ENCODE data around the gene PFKFB3. TPM values are rescaled to one million over a fixed set of nuclear protein-coding genes. Genes with fewer than 3 reads are reported as not detected.

Gene PFKFB3
- total and polyA plus RNA-seq, 4 donors: 24.9 to 54.8 (median 39.3) TPM

DNA sequence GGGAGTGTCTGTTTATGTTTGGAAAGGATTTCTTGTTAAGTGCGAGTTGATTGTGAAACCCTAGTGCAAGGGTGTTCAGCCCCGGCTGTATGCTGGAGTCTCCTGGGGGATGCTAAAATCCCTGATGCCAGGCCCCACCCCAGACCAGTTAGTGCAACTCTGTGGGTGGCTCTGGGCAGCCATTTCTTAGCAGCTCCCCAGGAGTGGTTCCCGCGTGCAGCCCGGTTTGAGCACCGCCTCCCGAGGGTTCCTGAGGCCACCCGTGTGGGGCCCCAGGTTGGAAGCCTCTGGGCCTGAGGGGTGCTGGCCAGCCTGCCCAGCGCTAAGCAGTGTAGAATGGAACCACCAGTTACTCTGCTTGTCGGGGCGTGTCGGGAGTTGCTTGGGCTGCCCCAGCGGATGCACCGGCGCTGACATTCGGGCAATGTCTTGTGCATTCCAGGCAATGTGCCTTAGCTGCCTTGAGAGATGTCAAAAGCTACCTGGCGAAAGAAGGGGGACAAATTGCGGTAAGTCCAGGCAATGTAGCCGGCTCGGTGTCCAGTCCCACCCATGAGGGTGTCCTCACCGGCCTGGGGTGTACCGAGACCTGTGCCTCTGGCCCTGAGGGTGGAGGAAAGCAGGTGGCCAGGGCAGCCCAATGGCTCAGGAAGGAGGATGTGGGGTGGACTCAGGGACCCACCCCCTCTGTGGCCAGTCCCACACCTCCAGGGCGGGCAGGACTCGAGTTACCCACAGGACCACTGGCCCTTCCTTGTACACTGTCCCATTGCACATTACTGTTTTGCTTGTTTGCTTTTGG is 13.2 kb downstream of the PFKFB3 start:
- 95% methylated on average over 22 of the region's 24 CpGs for WGBS (ENCODE audit: insufficient coverage)
- H3K4me3 ChIP-seq (ENCODE audit: low read depth, low read length): no peak overlapping the region
- H3K36me3 ChIP-seq (ENCODE audit: control insufficient read depth, insufficient read depth, low read length): peaks cover 73% of the 10 kb centered on the region
- peaks cover 22% of the 10 kb centered on the region for H3K4me1 ChIP-seq (ENCODE audit: control insufficient read depth, insufficient read depth, low read length)
- no peak for DNase-seq (ENCODE audit: low read depth in 4 of 6, low spot score in 6 of 6)
- no peaks in the 10 kb centered on the region for H3K27me3 ChIP-seq (ENCODE audit: control insufficient read depth, insufficient read depth, low read length)
- no peak overlapping the region for H3K27ac ChIP-seq (ENCODE audit: low read depth, low read length)
- no peaks in the 10 kb centered on the region for H3K9me3 ChIP-seq (ENCODE audit: control insufficient read depth, insufficient read depth, low read length)

- 96% methylated on average over 14 of the region's 20 CpGs for WGBS (ENCODE audit: insufficient coverage)
- Histone ChIP-seq H3K4me1 (ENCODE audit: control insufficient read depth, insufficient read depth, low read length) (peaks cover 11% of the 10 kb centered on the region), H3K27me3 (ENCODE audit: control insufficient read depth, insufficient read depth, low read length) (no peaks in the 10 kb centered on the region), H3K4me3 (ENCODE audit: low read depth, low read length) (no peak overlapping the region), H3K9me3 (ENCODE audit: control insufficient read depth, insufficient read depth, low read length) (no peaks in the 10 kb centered on the region), H3K36me3 (ENCODE audit: control insufficient read depth, insufficient read depth, low read length) (peaks cover 82% of the 10 kb centered on the region), H3K27ac (ENCODE audit: low read depth, low read length) (no peak overlapping the region)
- no peak for DNase-seq (ENCODE audit: low read depth in 4 of 6, low spot score in 6 of 6)
Measured at GRCh38 chr10:6216916-6217315, 14.2 kb downstream of the PFKFB3 start.

DNA sequence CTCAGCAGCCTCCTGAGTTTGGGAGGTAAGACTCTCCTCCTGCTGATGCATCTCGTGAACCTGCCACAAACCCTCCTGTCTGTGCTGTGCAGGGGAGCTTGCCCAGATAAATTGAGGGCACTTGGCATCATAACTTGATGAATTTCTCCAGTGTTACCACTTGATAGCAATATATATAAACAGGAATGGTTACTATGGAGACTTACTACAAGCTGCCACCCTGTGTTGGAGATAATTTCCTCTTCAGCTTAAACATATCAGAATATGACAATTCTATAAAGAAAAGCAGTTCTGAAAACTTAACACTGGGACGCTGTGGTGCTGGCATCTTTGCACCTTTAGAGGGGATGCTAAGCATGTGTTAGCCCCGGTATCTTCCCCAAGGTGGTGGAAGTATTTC is 14.9 kb downstream of the PFKFB3 start:
- H3K4me1 ChIP-seq (ENCODE audit: control insufficient read depth, insufficient read depth, low read length): peaks cover 4% of the 10 kb centered on the region
- peaks cover 84% of the 10 kb centered on the region for H3K36me3 ChIP-seq (ENCODE audit: control insufficient read depth, insufficient read depth, low read length)
- H3K4me3 ChIP-seq (ENCODE audit: low read depth, low read length): no peak overlapping the region
- H3K27me3 ChIP-seq (ENCODE audit: control insufficient read depth, insufficient read depth, low read length): no peaks in the 10 kb centered on the region
- H3K9me3 ChIP-seq (ENCODE audit: control insufficient read depth, insufficient read depth, low read length): no peaks in the 10 kb centered on the region
- WGBS (ENCODE audit: insufficient coverage): 86% methylated on average over 2 of the region's 3 CpGs
- no peak for DNase-seq (ENCODE audit: low read depth in 4 of 6, low spot score in 6 of 6)
- no peak overlapping the region for H3K27ac ChIP-seq (ENCODE audit: low read depth, low read length)

GRCh38 chr10:6218692-6219493 is 16.2 kb downstream of the PFKFB3 start:
- no peak overlapping the region for H3K4me3 ChIP-seq (ENCODE audit: low read depth, low read length)
- no peak for DNase-seq (ENCODE audit: low read depth in 4 of 6, low spot score in 6 of 6)
- no peaks in the 10 kb centered on the region for H3K4me1 ChIP-seq (ENCODE audit: control insufficient read depth, insufficient read depth, low read length)
- no peaks in the 10 kb centered on the region for H3K9me3 ChIP-seq (ENCODE audit: control insufficient read depth, insufficient read depth, low read length)
- no peak overlapping the region for H3K27ac ChIP-seq (ENCODE audit: low read depth, low read length)
- peaks cover 90% of the 10 kb centered on the region for H3K36me3 ChIP-seq (ENCODE audit: control insufficient read depth, insufficient read depth, low read length)
- WGBS (ENCODE audit: insufficient coverage): 78% methylated on average over 20 of the region's 24 CpGs
- H3K27me3 ChIP-seq (ENCODE audit: control insufficient read depth, insufficient read depth, low read length): no peaks in the 10 kb centered on the region

DNA sequence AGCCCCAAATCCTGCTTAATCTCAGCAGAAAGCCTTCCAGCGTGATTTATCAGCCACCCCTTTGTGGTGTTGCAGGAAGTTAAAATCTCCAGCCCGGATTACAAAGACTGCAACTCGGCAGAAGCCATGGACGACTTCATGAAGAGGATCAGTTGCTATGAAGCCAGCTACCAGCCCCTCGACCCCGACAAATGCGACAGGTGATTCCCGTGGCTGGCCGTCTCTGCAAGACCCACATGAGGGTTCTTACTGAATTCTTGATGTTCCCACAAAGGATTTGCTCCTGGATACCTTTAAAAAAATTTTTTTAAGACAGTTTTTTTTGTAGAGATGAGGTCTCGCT is 16.7 kb downstream of the PFKFB3 start:
- Histone ChIP-seq H3K36me3 (ENCODE audit: control insufficient read depth, insufficient read depth, low read length) (peaks cover 92% of the 10 kb centered on the region), H3K27ac (ENCODE audit: low read depth, low read length) (no peak overlapping the region)
- 70% methylated on average over 10 of the region's 10 CpGs for WGBS (ENCODE audit: insufficient coverage)

GRCh38 chr10:6220418-6221191 is 17.9 kb downstream of the PFKFB3 start:
- WGBS (ENCODE audit: insufficient coverage): 94% methylated on average over 31 of the region's 32 CpGs
- H3K4me3 ChIP-seq (ENCODE audit: low read depth, low read length): no peak overlapping the region
- no peak overlapping the region for H3K27ac ChIP-seq (ENCODE audit: low read depth, low read length)
- DNase-seq (ENCODE audit: low read depth in 4 of 6, low spot score in 6 of 6): no peak
- H3K36me3 ChIP-seq (ENCODE audit: control insufficient read depth, insufficient read depth, low read length): peaks cover 92% of the 10 kb centered on the region
- no peaks in the 10 kb centered on the region for H3K4me1 ChIP-seq (ENCODE audit: control insufficient read depth, insufficient read depth, low read length)
- no peaks in the 10 kb centered on the region for H3K27me3 ChIP-seq (ENCODE audit: control insufficient read depth, insufficient read depth, low read length)
- H3K9me3 ChIP-seq (ENCODE audit: control insufficient read depth, insufficient read depth, low read length): no peaks in the 10 kb centered on the region

More for the DNA sequence above, 16.7 kb downstream of the PFKFB3 start:
- DNase-seq (ENCODE audit: low read depth in 4 of 6, low spot score in 6 of 6): no peak
- Histone ChIP-seq H3K9me3 (ENCODE audit: control insufficient read depth, insufficient read depth, low read length) (no peaks in the 10 kb centered on the region), H3K4me3 (ENCODE audit: low read depth, low read length) (no peak overlapping the region), H3K27me3 (ENCODE audit: control insufficient read depth, insufficient read depth, low read length) (no peaks in the 10 kb centered on the region), H3K4me1 (ENCODE audit: control insufficient read depth, insufficient read depth, low read length) (no peaks in the 10 kb centered on the region)

- Histone ChIP-seq H3K4me1 (ENCODE audit: control insufficient read depth, insufficient read depth, low read length) (no peaks in the 10 kb centered on the region), H3K27me3 (ENCODE audit: control insufficient read depth, insufficient read depth, low read length) (no peaks in the 10 kb centered on the region), H3K9me3 (ENCODE audit: control insufficient read depth, insufficient read depth, low read length) (no peaks in the 10 kb centered on the region), H3K36me3 (ENCODE audit: control insufficient read depth, insufficient read depth, low read length) (peaks cover 92% of the 10 kb centered on the region), H3K4me3 (ENCODE audit: low read depth, low read length) (no peak overlapping the region), H3K27ac (ENCODE audit: low read depth, low read length) (no peak overlapping the region)
- WGBS (ENCODE audit: insufficient coverage): 94% methylated on average over 30 of the region's 30 CpGs
- DNase-seq (ENCODE audit: low read depth in 4 of 6, low spot score in 6 of 6): no peak
Measured at GRCh38 chr10:6221192-6221940, 18.6 kb downstream of the PFKFB3 start.

DNA sequence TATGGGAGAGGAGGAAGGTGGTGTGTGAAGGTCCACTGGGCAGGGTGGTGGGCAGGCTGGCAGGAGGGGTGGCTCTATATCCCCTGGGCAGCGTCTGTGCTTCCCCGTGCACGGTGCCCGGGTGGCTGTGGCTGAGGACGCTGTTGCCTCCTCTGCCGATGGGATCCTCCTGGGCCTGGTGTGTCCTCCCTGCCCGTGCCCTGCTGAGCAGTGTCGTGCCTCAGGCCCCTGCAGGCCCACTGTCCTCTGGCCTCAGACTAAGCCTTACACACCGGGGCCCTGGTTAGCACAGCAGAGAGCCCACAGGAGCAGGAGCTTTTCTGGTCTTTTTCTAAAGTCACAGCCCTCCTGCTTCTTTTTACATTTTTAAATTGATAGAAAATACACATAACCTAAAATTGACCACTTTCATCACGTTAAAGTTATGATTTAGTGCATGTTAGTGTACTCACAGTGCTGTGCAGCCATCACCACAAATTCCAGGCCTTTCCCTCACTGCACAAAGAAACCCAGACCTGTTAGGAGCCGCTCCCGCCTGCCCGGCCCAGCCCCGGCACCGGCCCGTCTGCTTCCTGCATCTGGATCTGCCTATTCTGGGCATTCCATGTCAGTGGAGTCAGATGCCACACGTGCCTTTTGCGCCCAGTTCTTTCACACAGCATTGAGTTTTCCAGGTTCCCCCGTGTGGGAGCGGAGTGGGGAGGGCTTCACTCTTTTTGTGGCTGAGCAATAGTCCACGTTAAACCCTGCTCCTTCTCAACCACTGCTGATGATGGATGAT is 19.4 kb downstream of the PFKFB3 start:
- Histone ChIP-seq H3K27me3 (ENCODE audit: control insufficient read depth, insufficient read depth, low read length) (no peaks in the 10 kb centered on the region), H3K27ac (ENCODE audit: low read depth, low read length) (no peak overlapping the region), H3K9me3 (ENCODE audit: control insufficient read depth, insufficient read depth, low read length) (no peaks in the 10 kb centered on the region), H3K36me3 (ENCODE audit: control insufficient read depth, insufficient read depth, low read length) (peaks cover 90% of the 10 kb centered on the region), H3K4me1 (ENCODE audit: control insufficient read depth, insufficient read depth, low read length) (no peaks in the 10 kb centered on the region), H3K4me3 (ENCODE audit: low read depth, low read length) (no peak overlapping the region)
- DNase-seq (ENCODE audit: low read depth in 4 of 6, low spot score in 6 of 6): no peak
- WGBS (ENCODE audit: insufficient coverage): 92% methylated on average over 16 of the region's 21 CpGs

All from spinal cord (tissue), 10 donors.